Esophagus squamous epithelium (tissue), 5 donors: Measurements from ENCODE around the gene SLC19A2. TPM values are rescaled to one million over a fixed set of nuclear protein-coding genes. Genes with fewer than 3 reads are reported as not detected.

Experiments
- DNase-seq: peaks from one replicate; lab custom pipeline; 2025; lab: John Stamatoyannopoulos, UW
- H3K27ac ChIP-seq, 4 donors: fragments of 200-600 bp; sonication (generic); one replicate each; pipeline ENCODE4 v1.5.1; 2016 to 2019; ENCODE audit warnings: mild to moderate bottlenecking in 1 of 4
- H3K27me3 ChIP-seq, 4 donors: fragments of 200-600 bp; sonication (generic); 1 replicate in 3 of 4; 2 replicates in 1 of 4; pipeline versions ENCODE4 v1.5.1 to v1.6.0; 2017 to 2021; ENCODE audit warnings: antibody characterized with exemption in 1 of 4
- H3K36me3 ChIP-seq, 3 donors: fragments of 200-600 bp; sonication (generic); one replicate each; pipeline ENCODE4 v1.5.1; 2016 to 2019
- H3K4me1 ChIP-seq, 3 donors: fragments of 200-600 bp; sonication (generic); one replicate each; pipeline ENCODE4 v1.5.1; 2017 to 2019
- H3K4me3 ChIP-seq, 4 donors: fragments of 200-600 bp; sonication (generic); 1 replicate in 3 of 4; 2 replicates in 1 of 4; pipeline ENCODE4 v1.5.1; 2016 to 2019; ENCODE audit warnings: mild to moderate bottlenecking in 2 of 4, moderate library complexity in 1 of 4
- H3K9me3 ChIP-seq, 3 donors: fragments of 200-600 bp; sonication (generic); one replicate each; pipeline ENCODE4 v1.5.1; 2016 to 2019
- POLR2A ChIP-seq, 4 donors: fragments of 450-650 bp; IDR thresholded peaks; one replicate each; pipeline ENCODE4 v1.6.1; 2017; ENCODE audit warnings: antibody characterized with exemption in 4 of 4, mild to moderate bottlenecking in 4 of 4, moderate library complexity in 3 of 4
- WGBS, 2 donors: methylation state at CpG; one replicate each; pipeline ENCODE4 v1.1.5; 2018; 5-methylcytosine and 5-hydroxymethylcytosine counted together
- intact Hi-C: fragments of 100-400 bp; cut with DNase I; formaldehyde crosslinking; loops from one replicate; pipeline ENCODE4 v1.15.0; 2022
- total RNA-seq, 4 donors: library from RNA; depleted of rRNA; stranded (reverse); fragments of >200 nt; gene quantifications; one replicate each; pipeline ENCODE4 v1.1.0, GENCODE V29; 2016
- TF ChIP-seq, protein P1 (sequence below), 6 experiments: fragments of 450-650 bp in 4 of 6; fragments of 200-600 bp in 2 of 6; sonication (generic) in 2 of 6; IDR thresholded peaks; one replicate each; pipeline ENCODE4 v1.5.1; 2016 to 2019; ENCODE audit warnings: antibody characterized with exemption in 6 of 6, mild to moderate bottlenecking in 4 of 6, moderate library complexity in 4 of 6
- donor health status: DM: yes; HTN: yes; CAD: no.

SLC19A2 gene
- total RNA-seq, 4 donors from 2014 or later: 7.0 to 21.4 (median 11.8) TPM

DNA sequence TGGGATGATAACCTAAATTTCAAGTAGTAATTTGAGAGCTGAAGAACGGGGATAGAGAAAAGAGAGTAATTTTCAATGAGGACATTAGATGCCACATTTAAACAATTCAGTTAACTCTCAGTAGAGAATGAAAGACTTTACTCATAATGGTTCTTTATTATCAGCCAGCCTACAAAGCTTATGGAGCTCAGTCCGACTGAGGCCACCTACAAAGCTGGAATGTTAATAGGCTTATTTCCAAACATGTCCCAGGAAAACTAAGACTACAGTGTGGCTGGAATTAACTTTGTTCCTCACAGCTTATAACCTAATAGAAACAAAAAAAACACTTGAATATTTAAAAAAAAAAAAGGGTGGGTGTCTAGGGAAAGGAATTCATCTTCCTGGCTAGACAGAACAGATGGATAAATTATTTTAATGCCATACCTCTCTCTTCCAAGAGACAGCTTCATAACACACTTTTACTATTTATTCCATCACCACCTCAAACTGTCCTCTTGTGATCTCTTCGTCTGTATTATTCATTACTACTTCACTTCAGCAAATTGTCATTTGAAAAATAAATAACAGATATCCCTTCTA, 9.8 kb downstream of the SLC19A2 start:
- no peaks in the 10 kb centered on the region for H3K27me3 ChIP-seq
- H3K9me3 ChIP-seq: no peaks in the 10 kb centered on the region
- WGBS, 2 donors: 77 to 82% methylated on average over 3 of the region's 3 CpGs
- intact Hi-C loops: no loop called here
- no peak for TF ChIP-seq POLR2A (IDR thresholded peaks at IDR 0.05)
- TF ChIP-seq, protein P1, sequence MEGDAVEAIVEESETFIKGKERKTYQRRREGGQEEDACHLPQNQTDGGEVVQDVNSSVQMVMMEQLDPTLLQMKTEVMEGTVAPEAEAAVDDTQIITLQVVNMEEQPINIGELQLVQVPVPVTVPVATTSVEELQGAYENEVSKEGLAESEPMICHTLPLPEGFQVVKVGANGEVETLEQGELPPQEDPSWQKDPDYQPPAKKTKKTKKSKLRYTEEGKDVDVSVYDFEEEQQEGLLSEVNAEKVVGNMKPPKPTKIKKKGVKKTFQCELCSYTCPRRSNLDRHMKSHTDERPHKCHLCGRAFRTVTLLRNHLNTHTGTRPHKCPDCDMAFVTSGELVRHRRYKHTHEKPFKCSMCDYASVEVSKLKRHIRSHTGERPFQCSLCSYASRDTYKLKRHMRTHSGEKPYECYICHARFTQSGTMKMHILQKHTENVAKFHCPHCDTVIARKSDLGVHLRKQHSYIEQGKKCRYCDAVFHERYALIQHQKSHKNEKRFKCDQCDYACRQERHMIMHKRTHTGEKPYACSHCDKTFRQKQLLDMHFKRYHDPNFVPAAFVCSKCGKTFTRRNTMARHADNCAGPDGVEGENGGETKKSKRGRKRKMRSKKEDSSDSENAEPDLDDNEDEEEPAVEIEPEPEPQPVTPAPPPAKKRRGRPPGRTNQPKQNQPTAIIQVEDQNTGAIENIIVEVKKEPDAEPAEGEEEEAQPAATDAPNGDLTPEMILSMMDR (IDR thresholded peaks at IDR 0.05): no peak
- H3K4me1 ChIP-seq: no peaks in the 10 kb centered on the region
- H3K27ac ChIP-seq: no peak overlapping the region
- H3K36me3 ChIP-seq: peaks cover 0 to 22% (median 0%) of the 10 kb centered on the region in 3 donors
- no peak for DNase-seq
- H3K4me3 ChIP-seq: no peak overlapping the region

DNA sequence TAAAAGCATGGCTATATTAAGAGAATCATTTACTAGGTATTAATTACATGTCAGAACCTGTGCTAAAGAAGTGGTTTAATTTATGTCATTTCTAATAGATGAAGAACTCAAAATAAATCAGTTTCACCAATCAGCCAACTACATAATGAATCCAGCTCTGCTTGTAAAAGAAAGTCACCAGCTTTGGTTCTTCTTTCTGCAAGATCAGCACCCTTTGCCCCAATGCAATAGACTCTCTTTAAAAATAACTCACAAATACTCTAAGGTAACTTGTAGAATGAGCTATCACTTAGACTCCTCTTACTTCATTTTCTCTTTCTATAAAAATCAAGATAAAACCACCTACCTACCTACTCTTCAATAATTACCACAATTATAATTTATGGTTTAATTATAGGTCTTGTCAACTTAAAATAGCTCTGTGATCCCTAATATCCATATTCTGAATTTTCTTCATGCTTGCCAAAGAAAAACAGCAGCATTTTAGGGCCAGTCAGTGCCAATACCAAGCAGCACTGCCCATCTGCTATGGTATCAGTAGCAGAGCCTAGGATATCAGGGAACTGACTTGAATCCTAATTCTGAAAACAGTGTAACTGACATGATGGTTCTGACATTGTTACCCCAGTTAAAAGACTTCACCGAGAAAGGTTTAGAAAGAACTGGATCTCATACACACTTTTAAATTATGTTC, 11.3 kb downstream of the SLC19A2 start:
- intact Hi-C loops: no loop called here
- no peak for TF ChIP-seq POLR2A (IDR thresholded peaks at IDR 0.05)
- TF ChIP-seq, protein P1 (IDR thresholded peaks at IDR 0.05): no peak
- WGBS, 2 donors: 88 to 100% methylated on average over 1 of the region's 1 CpG

DNA sequence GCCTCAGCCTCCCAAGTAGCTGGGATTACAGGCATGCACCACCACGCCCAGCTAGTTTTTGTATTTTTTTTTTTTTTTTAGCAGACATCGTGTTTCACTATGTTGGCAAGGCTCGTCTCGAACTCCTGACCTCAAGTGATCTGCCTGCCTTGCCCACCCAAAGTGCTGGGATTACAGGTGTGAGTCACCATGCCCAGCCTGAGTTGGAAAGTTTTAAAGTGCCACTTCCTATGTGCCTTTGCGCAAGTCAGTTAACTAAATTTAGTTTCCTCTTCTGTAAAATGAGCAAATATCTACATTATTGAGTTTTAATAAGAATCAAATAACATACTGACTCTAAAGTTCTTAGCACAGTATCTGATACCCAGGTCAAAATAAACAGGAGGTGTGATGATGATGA, 12.4 kb downstream of the SLC19A2 start:
- no peak overlapping the region for H3K27ac ChIP-seq
- H3K9me3 ChIP-seq: no peaks in the 10 kb centered on the region
- DNase-seq: no peak
- H3K27me3 ChIP-seq: no peaks in the 10 kb centered on the region
- H3K4me1 ChIP-seq: no peaks in the 10 kb centered on the region
- intact Hi-C loops: no loop called here
- no peak for TF ChIP-seq POLR2A (IDR thresholded peaks at IDR 0.05)
- TF ChIP-seq, protein P1 (IDR thresholded peaks at IDR 0.05): no peak
- WGBS, 2 donors: 62 to 75% methylated on average over 5 of the region's 5 CpGs
- H3K4me3 ChIP-seq: no peak overlapping the region
- peaks cover 0 to 34% (median 0%) of the 10 kb centered on the region in 3 donors for H3K36me3 ChIP-seq

More for the DNA sequence above, 11.3 kb downstream of the SLC19A2 start:
- no peak for DNase-seq
- H3K4me1 ChIP-seq: no peaks in the 10 kb centered on the region
- H3K4me3 ChIP-seq: no peak overlapping the region
- no peaks in the 10 kb centered on the region for H3K27me3 ChIP-seq
- no peak overlapping the region for H3K27ac ChIP-seq
- H3K36me3 ChIP-seq: peaks cover 0 to 28% (median 0%) of the 10 kb centered on the region in 3 donors
- H3K9me3 ChIP-seq: no peaks in the 10 kb centered on the region

DNA sequence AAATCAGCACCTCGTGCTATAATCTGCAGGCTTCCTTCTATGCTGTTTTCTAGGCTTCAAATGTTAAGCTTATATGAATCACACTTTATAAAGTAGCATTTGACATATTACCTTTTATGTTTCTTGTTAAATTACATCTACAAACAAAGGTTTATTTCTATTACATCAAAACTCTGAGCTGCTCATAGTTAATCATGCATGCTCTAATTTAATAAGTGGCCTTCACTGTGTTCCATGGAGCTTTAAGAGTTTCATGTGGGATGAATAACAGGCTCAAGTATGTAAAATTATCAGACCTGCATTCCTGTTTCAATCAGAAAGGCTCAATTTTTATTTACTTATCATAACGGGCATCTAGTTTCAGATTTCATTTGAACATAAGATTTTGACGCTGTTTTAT, 13.0 kb downstream of the SLC19A2 start:
- Histone ChIP-seq H3K9me3 (no peaks in the 10 kb centered on the region), H3K4me1 (no peaks in the 10 kb centered on the region), H3K36me3 (peaks cover 0 to 37% (median 0%) of the 10 kb centered on the region in 3 donors), H3K27me3 (no peaks in the 10 kb centered on the region), H3K27ac (no peak overlapping the region), H3K4me3 (no peak overlapping the region)
- TF ChIP-seq, protein P1 (IDR thresholded peaks at IDR 0.05): no peak
- TF ChIP-seq POLR2A (IDR thresholded peaks at IDR 0.05): no peak
- 85 to 91% methylated on average over 3 of the region's 3 CpGs for WGBS, 2 donors
- DNase-seq: no peak
- intact Hi-C loops: no loop called here

DNA sequence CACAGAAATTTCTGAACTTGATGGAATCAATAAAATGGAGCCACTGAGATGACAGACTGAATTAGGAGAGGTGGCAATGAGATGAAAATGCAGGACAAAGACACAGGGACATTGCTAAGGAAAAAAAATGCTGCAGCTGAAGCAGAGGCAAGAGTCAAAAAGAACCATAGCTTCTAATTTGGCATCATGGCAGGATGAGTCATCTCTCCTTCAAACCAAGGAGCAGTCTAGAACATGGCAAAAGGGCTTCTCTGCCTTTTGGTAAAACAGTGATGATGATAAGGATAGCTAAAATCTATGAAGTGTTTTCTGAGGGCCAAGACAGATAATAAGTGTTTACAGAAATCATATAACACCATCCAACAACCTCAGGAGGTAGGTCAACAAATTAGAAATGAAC, 16.8 kb downstream of the SLC19A2 start:
- no peak for DNase-seq
- no peaks in the 10 kb centered on the region for H3K9me3 ChIP-seq
- no peaks in the 10 kb centered on the region for H3K4me1 ChIP-seq
- intact Hi-C loops: loop anchor here (5.0 kb wide), 1 partner anchor 78 kb away; no protein-coding TSS in a partner anchor
- no peak overlapping the region for H3K27ac ChIP-seq
- no peaks in the 10 kb centered on the region for H3K27me3 ChIP-seq
- TF ChIP-seq, protein P1 (IDR thresholded peaks at IDR 0.05): no peak
- TF ChIP-seq POLR2A (IDR thresholded peaks at IDR 0.05): no peak
- peaks cover 0 to 44% (median 0%) of the 10 kb centered on the region in 3 donors for H3K36me3 ChIP-seq
- no peak overlapping the region for H3K4me3 ChIP-seq
